GM12891 (cell line): ENCODE measurements around the gene PRR14L.

Experiments used
- POLR2A ChIP-seq: IDR thresholded peaks from 2 replicates; pipeline ENCODE4 v1.6.1; 2011; ENCODE audit warnings: low read depth, low read length, control low read depth
- POLR2AphosphoS5 ChIP-seq: IDR thresholded peaks from 2 replicates; pipeline ENCODE4 v1.6.1; 2011; ENCODE audit warnings: low read depth, low read length, control low read depth

DNA sequence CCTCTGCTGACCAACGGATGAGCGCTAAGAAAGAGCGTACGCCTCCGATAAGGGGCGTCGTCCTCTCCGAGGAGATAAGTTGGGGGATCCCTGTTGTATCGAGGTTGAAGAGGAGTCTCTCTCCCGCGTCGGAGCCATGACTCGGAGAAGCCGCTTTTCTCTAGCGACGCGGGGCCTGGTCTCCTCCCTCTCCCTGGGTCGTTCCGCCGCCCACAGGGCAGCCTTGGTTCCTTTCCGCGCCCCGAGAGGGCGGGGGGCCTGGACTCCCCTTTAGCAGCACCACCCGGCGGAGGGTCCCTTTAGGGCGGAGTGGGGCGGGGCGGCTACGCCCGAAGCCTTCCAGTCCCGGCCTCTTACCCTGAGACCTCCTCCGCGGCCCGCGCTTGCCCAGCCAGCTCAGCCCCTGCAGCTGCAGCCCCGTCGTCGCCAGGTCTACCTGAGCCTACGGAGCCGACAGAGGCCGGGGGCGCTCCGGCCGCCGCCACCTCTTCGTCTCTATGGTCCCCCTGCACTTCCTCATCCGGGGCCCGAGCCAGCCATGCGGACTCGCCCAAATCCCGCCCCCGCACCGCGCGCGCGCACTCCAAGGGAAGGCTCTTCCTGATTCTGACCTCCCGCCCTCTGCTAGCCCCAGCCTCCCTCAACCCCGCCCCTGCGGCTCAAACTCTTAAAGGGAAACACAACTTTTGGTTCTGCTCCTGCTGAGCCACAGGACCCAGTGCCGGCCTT, at the start of gene PRR14L:
- TF ChIP-seq POLR2A, result peak; percentile 90
- TF ChIP-seq POLR2AphosphoS5, result peak; percentile 94
